Stimulated activated CD8-positive, alpha-beta memory T cell treated with anti-CD3 and anti-CD28 coated beads, Interleukin-15, amount 100 ng/mL, for 48 hours (primary cell): ENCODE results near the gene ZXDA.

Source experiments
- DNase-seq, 2 donors: peaks; one replicate each; pipeline ENCODE4 v3.0.0-alpha.2; 2020; ENCODE audit warnings: low read depth in 2 of 2

The ZXDA gene

DNA sequence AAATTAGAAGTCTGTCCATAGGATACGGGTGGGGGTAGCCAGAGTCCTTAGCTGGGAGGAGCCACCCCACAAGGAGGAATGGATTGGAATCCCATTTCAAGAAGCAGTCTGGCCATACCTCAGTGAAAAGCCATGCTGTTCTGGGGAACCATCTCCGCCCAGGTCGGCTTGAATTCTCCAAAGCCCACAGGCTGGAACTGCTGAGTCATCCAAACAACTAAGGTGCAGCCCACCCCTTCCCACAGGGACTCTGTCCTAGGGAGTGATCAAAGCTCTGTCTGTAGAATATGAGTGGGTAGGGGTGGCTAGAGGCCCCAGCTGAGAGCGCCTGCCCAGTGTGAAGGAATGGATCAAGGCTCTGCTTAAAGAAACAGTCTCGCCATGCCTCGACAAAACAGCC lies 38.8 kb downstream of the ZXDA start:
- no peak for DNase-seq
